ENCODE data around the gene EIF4A3. TPM values are rescaled to one million over a fixed set of nuclear protein-coding genes. Genes with fewer than 3 reads are reported as not detected.

EIF4A3 gene
- total and polyA plus RNA-seq, 9 of the 15 experiments (the other 6 are each of a cell fraction or from before 2014, with no cell fraction given), result 62.7 to 171 (median 127) TPM

GRCh38 chr17:80101011-80101945 lies 45.6 kb downstream of the EIF4A3 start, which contains the start of gene GAA (continued):
- TF ChIP-seq, protein P1, sequence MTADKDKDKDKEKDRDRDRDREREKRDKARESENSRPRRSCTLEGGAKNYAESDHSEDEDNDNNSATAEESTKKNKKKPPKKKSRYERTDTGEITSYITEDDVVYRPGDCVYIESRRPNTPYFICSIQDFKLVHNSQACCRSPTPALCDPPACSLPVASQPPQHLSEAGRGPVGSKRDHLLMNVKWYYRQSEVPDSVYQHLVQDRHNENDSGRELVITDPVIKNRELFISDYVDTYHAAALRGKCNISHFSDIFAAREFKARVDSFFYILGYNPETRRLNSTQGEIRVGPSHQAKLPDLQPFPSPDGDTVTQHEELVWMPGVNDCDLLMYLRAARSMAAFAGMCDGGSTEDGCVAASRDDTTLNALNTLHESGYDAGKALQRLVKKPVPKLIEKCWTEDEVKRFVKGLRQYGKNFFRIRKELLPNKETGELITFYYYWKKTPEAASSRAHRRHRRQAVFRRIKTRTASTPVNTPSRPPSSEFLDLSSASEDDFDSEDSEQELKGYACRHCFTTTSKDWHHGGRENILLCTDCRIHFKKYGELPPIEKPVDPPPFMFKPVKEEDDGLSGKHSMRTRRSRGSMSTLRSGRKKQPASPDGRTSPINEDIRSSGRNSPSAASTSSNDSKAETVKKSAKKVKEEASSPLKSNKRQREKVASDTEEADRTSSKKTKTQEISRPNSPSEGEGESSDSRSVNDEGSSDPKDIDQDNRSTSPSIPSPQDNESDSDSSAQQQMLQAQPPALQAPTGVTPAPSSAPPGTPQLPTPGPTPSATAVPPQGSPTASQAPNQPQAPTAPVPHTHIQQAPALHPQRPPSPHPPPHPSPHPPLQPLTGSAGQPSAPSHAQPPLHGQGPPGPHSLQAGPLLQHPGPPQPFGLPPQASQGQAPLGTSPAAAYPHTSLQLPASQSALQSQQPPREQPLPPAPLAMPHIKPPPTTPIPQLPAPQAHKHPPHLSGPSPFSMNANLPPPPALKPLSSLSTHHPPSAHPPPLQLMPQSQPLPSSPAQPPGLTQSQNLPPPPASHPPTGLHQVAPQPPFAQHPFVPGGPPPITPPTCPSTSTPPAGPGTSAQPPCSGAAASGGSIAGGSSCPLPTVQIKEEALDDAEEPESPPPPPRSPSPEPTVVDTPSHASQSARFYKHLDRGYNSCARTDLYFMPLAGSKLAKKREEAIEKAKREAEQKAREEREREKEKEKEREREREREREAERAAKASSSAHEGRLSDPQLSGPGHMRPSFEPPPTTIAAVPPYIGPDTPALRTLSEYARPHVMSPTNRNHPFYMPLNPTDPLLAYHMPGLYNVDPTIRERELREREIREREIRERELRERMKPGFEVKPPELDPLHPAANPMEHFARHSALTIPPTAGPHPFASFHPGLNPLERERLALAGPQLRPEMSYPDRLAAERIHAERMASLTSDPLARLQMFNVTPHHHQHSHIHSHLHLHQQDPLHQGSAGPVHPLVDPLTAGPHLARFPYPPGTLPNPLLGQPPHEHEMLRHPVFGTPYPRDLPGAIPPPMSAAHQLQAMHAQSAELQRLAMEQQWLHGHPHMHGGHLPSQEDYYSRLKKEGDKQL (CRISPR knock-in tag; IDR thresholded peaks at IDR 0.05; ENCODE audit: borderline replicate concordance), result no peak
- TF ChIP-seq FOXO4 (CRISPR knock-in tag; IDR thresholded peaks at IDR 0.05), result no peak
- no peak for TF ChIP-seq ZC3H4 (CRISPR knock-in tag; IDR thresholded peaks at IDR 0.05; ENCODE audit: borderline replicate concordance)
- no peak for TF ChIP-seq ZEB2 (IDR thresholded peaks at IDR 0.05)
- no peak for TF ChIP-seq ZKSCAN8 (CRISPR knock-in tag; IDR thresholded peaks at IDR 0.05)
- no peak for TF ChIP-seq ZNF23 (CRISPR knock-in tag; IDR thresholded peaks at IDR 0.05)
- TF ChIP-seq GTF2E2 (tag; IDR thresholded peaks at IDR 0.05), result no peak
- no peak for TF ChIP-seq MAFK (IDR thresholded peaks at IDR 0.05; ENCODE audit: low read length)
- TF ChIP-seq EZH2 (IDR thresholded peaks at IDR 0.05; ENCODE audit: borderline replicate concordance, low read depth, low read length), result no peak
- no peak; the same call in 1 of the 2 replicates for TF ChIP-seq MTA3 (IDR thresholded peaks at IDR 0.05; ENCODE audit: borderline replicate concordance)
- no peak for TF ChIP-seq TRIM28 (IDR thresholded peaks at IDR 0.05)
- no peak for TF ChIP-seq RBM17 (IDR thresholded peaks at IDR 0.05; ENCODE audit: borderline replicate concordance, low read depth, low read length)
- TF ChIP-seq E2F4 (CRISPR knock-in tag; IDR thresholded peaks at IDR 0.05; ENCODE audit: low read depth), result no peak
- no peak for TF ChIP-seq CHD4 (IDR thresholded peaks at IDR 0.05; ENCODE audit: insufficient read depth, insufficient replicate concordance, low read depth, low read length, poor library complexity, severe bottlenecking)
- TF ChIP-seq ZNF212 (CRISPR knock-in tag; IDR thresholded peaks at IDR 0.05), result no peak
- TF ChIP-seq, protein P2, sequence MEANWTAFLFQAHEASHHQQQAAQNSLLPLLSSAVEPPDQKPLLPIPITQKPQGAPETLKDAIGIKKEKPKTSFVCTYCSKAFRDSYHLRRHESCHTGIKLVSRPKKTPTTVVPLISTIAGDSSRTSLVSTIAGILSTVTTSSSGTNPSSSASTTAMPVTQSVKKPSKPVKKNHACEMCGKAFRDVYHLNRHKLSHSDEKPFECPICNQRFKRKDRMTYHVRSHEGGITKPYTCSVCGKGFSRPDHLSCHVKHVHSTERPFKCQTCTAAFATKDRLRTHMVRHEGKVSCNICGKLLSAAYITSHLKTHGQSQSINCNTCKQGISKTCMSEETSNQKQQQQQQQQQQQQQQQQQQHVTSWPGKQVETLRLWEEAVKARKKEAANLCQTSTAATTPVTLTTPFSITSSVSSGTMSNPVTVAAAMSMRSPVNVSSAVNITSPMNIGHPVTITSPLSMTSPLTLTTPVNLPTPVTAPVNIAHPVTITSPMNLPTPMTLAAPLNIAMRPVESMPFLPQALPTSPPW (CRISPR knock-in tag; IDR thresholded peaks at IDR 0.05), result peak; percentile 75
- TF ChIP-seq KDM5B (IDR thresholded peaks at IDR 0.05; ENCODE audit: insufficient replicate concordance, low read depth, low read length), result peak; percentile 73
- TF ChIP-seq ZNF764 (CRISPR knock-in tag; IDR thresholded peaks at IDR 0.05; ENCODE audit: low read depth), result no peak
